ENCODE measurements around the gene NLRP6. TPM values are rescaled to one million over a fixed set of nuclear protein-coding genes. Genes with fewer than 3 reads are reported as not detected.
"Not testable (repeated sequence)": the region's sequence is repeated elsewhere in the genome, so short reads cannot be mapped to it uniquely, and the experiment has no call there.

Gene NLRP6
- total and polyA plus RNA-seq, 9 donors = 0.02 to 1.1 (median 0.20) TPM; not detected in 3

DNA sequence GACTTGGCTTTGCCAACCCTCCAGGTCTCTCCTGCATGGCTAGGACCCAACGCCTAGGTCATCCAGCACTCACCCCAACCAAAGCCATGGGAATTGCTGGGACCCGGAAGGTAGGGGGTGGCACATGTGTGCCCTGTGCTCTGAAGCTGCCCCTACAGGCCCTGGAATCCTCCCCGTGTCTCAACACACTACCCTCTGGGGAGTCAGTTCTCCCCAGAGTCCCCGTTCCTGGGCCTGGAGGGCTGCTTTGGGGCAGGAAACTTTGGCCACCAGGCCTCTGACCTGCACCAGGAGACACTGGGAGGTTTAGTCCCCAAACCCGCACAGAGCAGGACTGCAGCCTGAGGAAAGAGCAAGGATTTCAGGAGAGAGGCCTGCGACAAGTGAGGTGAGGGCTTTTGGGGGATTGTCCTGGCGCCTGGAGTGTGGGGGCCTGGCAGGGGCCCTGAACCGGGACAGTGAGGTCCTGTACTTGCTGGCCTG, 35.1 kb downstream of the NLRP6 start:
- H3K36me3 ChIP-seq = no peaks in the 10 kb centered on the region
- no peaks in the 10 kb centered on the region for H3K9me3 ChIP-seq
- intact Hi-C loops (cut with DNase I) = loop anchor here in 1 of 4 donors (2.0 kb wide), 1 partner anchor 41 kb away; no protein-coding TSS in a partner anchor
- 32 to 45% (median 42%) methylated on average over 8 of the region's 8 CpGs for WGBS, 3 donors
- TF ChIP-seq CTCF (IDR thresholded peaks at IDR 0.05) (no peak), POLR2A (IDR thresholded peaks at IDR 0.05) (no peak), EP300 (IDR thresholded peaks at IDR 0.05) (no peak)
- peak overlapping the region; percentile 79 to 88 for H3K27ac ChIP-seq
- no peaks in the 10 kb centered on the region for H3K27me3 ChIP-seq
- DNase-seq = peak in 1 of 5 donors; percentile 60
- H3K4me3 ChIP-seq = peak overlapping the region; percentile 76
- peaks cover 20% of the 10 kb centered on the region for H3K4me1 ChIP-seq (ENCODE audit: insufficient read depth)

GRCh38 chr11:313787-314553, 35.8 kb downstream of the NLRP6 start, which contains the start of gene IFITM1:
Gene IFITM1 (plus strand): TSS chr11:314040. CDS start chr11:314171, 131 bp downstream.
- TF ChIP-seq EP300 (IDR thresholded peaks at IDR 0.05) (peak; percentile 4), POLR2A (IDR thresholded peaks at IDR 0.05) (peak; percentile 91), CTCF (IDR thresholded peaks at IDR 0.05) (no peak)
- peak within 1 kb of the TSS; percentile 79 to 88 for H3K27ac ChIP-seq
- intact Hi-C loops (cut with DNase I) = loop anchor here in 1 of 4 donors (2.0 kb wide), 1 partner anchor 41 kb away; no protein-coding TSS in a partner anchor
- no peaks in the 10 kb centered on the region for H3K36me3 ChIP-seq
- DNase-seq = peak in 3 of 5 donors; percentile 58 to 73 (median 71)
- peak within 1 kb of the TSS; percentile 76 for H3K4me3 ChIP-seq
- WGBS, 3 donors = 0 to 7% (median 3%) methylated on average over 18 of the region's 18 CpGs
- peaks cover 20% of the 10 kb centered on the region for H3K4me1 ChIP-seq (ENCODE audit: insufficient read depth)
- no peaks in the 10 kb centered on the region for H3K27me3 ChIP-seq
- no peaks in the 10 kb centered on the region for H3K9me3 ChIP-seq

DNA sequence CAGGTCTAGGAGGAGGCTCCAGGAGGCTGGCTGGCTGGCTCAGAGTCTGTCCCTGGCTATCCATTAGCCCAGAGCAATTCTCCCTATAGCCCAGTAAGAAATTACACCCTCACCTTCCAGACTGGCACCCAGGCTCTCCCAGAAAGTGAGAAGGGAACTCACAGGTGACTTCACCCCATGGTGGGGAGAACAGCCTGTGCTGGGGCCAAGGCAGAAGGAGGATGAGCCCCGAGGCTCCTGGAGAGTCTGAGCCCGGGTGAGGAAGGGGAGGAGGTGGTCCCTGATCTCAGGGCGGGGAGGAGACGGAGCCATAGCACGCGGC, 36.3 kb downstream of the NLRP6 start:
- H3K9me3 ChIP-seq; H3K36me3 ChIP-seq; DNase-seq; intact Hi-C loops (cut with DNase I); H3K27me3 ChIP-seq: not testable (repeated sequence)
- Histone ChIP-seq H3K4me3 (peak overlapping the region; percentile 76), H3K4me1 (ENCODE audit: insufficient read depth) (peaks cover 17% of the 10 kb centered on the region), H3K27ac (peak overlapping the region; percentile 79 to 88)
- WGBS, 3 donors = 0 to 4% (median 0%) methylated on average over 6 of the region's 6 CpGs

GRCh38 chr11:315051-315481, 36.9 kb downstream of the NLRP6 start:
- 7 to 24% (median 9%) methylated on average over 9 of the region's 9 CpGs for WGBS, 3 donors
- Histone ChIP-seq H3K27me3 (no peaks in the 10 kb centered on the region), H3K4me3 (peak overlapping the region; percentile 76), H3K9me3 (no peaks in the 10 kb centered on the region), H3K27ac (peak overlapping the region; percentile 88 to 89), H3K4me1 (ENCODE audit: insufficient read depth) (peaks cover 15% of the 10 kb centered on the region), H3K36me3 (no peaks in the 10 kb centered on the region)
- no peak for TF ChIP-seq POLR2A (IDR thresholded peaks at IDR 0.05)
- no peak for TF ChIP-seq EP300 (IDR thresholded peaks at IDR 0.05)
- no peak for TF ChIP-seq CTCF (IDR thresholded peaks at IDR 0.05)
- intact Hi-C loops (cut with DNase I) = no loop called here
- no peak for DNase-seq

DNA sequence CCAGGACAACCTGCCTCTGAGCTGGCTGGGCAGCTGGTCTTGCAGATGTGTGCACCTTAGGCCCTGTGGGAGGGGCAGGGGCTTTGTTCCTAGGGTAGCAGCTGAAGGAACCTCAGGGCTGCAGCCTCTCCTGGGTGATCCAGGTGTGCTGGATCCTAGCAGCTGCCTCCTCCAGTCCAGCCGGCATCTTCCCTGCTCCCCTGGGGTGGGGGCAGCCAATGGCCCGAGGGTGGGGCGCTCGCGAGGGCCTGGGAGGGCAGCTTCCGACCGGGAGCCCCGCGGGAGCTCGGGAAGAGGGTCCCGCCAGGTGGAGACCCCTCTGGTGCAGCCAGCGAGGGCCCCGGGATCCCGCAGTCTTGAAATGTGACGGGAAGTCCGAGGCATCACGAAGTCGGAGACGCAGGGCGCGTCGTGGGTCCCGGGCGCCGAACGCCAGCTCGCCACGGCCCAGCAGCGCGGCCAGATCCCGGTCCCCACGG, 37.3 kb downstream of the NLRP6 start:
- peak in 1 of 5 donors; percentile 52 for DNase-seq
- intact Hi-C loops (cut with DNase I) = no loop called here
- peaks cover 15% of the 10 kb centered on the region for H3K4me1 ChIP-seq (ENCODE audit: insufficient read depth)
- no peaks in the 10 kb centered on the region for H3K36me3 ChIP-seq
- 7 to 15% (median 13%) methylated on average over 4 to 32 of the region's 32 CpGs for WGBS, 3 donors
- H3K27ac ChIP-seq = peak overlapping the region; percentile 88 to 89
- TF ChIP-seq CTCF (IDR thresholded peaks at IDR 0.05) = no peak
- TF ChIP-seq EP300 (IDR thresholded peaks at IDR 0.05) = no peak
- no peak for TF ChIP-seq POLR2A (IDR thresholded peaks at IDR 0.05)
- H3K9me3 ChIP-seq = no peaks in the 10 kb centered on the region
- H3K4me3 ChIP-seq = peak overlapping the region; percentile 76
- no peaks in the 10 kb centered on the region for H3K27me3 ChIP-seq
